ENCODE measurements around the gene SLC37A3. TPM values are rescaled to one million over a fixed set of nuclear protein-coding genes. Genes with fewer than 3 reads are reported as not detected.
"Not testable (repeated sequence)": the region's sequence is repeated elsewhere in the genome, so short reads cannot be mapped to it uniquely, and the experiment has no call there.

SLC37A3 gene
- total RNA-seq, 1 donor from 2014 or later: 37.0 TPM

DNA sequence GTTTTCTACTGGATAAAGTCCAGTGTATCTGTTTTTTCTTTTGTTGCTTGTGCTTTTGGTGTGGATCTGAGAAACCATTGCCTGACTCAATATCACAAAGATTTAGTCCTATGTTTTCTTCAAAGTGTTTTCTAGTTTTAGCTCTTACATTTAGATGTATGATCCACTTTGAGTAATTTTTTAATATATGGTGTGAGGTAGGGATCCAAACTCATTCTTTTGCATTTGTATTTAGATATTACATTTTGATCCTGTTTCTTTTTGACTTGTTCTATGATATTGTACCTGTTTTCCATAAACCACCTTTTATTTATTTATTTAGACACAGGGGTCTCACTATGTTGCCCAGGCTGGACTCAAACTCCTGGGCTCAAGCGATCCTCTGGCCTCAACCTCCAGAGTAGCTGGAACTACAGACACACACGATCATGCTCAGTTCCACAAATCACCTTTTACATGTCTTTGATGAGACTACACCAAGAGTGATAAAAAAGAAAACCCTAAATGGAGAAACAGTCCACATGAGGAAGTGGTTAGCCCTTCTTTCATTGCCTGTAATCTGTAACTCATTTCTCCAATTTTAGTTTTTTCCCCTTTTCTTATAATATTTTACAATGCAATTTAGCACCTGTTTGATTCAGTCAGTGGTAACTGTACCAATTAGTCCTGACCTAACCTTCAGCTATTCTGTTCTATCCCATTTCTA, 86.0 kb downstream of the SLC37A3 start:
- no peak overlapping the region for H3K4me3 ChIP-seq (ENCODE audit: low read depth, low read length)
- no peak for DNase-seq (ENCODE audit: low read depth)
- TF ChIP-seq, protein P1, sequence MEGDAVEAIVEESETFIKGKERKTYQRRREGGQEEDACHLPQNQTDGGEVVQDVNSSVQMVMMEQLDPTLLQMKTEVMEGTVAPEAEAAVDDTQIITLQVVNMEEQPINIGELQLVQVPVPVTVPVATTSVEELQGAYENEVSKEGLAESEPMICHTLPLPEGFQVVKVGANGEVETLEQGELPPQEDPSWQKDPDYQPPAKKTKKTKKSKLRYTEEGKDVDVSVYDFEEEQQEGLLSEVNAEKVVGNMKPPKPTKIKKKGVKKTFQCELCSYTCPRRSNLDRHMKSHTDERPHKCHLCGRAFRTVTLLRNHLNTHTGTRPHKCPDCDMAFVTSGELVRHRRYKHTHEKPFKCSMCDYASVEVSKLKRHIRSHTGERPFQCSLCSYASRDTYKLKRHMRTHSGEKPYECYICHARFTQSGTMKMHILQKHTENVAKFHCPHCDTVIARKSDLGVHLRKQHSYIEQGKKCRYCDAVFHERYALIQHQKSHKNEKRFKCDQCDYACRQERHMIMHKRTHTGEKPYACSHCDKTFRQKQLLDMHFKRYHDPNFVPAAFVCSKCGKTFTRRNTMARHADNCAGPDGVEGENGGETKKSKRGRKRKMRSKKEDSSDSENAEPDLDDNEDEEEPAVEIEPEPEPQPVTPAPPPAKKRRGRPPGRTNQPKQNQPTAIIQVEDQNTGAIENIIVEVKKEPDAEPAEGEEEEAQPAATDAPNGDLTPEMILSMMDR (conservative IDR thresholded peaks at IDR 0.05; ENCODE audit: low read depth, low read length): no peak

DNA sequence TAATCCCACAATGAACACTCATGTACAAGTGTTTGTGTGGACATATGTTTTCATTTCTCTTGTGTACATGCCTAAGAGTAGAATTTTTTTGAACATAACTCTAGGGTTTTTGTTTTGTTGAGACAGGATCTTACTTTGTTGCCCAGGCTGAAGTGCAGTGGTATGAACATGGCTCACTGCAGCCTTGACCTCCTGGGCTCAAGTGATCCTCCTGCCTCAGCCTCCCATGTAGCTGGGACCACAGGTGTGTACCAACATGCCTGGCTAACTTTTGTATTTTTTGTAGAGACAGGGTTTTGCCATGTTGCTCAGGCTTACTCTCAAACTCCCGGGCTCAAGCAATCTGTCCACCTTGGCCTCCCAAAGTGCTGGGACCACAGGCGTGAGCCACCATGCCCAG, 87.2 kb downstream of the SLC37A3 start:
- DNase-seq (ENCODE audit: low read depth); H3K4me3 ChIP-seq (ENCODE audit: low read depth, low read length): not testable (repeated sequence)

DNA sequence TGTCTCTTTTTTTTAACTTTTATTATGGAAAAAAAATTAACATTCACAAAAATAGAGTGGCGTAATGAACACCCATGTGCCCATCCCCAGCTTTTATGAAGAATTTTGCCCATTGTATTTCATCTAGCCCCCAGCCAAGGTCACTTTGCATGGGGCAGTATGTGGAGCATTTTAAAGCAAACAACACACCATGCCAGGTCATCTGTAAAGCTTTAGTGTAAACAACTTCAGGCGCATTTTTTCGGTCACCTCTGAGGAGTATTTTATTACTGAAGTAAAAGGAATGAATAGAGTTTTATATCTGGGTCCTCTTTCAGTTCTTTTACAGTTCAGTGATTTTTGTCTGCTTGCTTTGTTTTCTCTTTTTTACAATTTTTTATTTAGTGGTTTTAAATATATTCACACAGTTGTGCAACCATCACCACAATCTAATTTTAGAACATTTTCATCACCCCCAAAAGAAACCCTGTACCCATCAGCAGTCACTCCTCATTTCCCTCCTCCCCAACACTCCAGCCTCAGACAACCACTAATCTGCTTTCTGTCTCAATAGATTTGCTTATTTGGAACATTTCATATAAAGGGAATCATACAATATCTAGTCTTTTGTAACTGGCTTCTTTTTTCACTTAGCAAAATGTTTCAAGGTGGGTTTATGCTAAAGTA, 87.9 kb downstream of the SLC37A3 start:
- no peak for DNase-seq (ENCODE audit: low read depth)
- no peak overlapping the region for H3K4me3 ChIP-seq (ENCODE audit: low read depth, low read length)
- TF ChIP-seq, protein P1 (conservative IDR thresholded peaks at IDR 0.05; ENCODE audit: low read depth, low read length): no peak

DNA sequence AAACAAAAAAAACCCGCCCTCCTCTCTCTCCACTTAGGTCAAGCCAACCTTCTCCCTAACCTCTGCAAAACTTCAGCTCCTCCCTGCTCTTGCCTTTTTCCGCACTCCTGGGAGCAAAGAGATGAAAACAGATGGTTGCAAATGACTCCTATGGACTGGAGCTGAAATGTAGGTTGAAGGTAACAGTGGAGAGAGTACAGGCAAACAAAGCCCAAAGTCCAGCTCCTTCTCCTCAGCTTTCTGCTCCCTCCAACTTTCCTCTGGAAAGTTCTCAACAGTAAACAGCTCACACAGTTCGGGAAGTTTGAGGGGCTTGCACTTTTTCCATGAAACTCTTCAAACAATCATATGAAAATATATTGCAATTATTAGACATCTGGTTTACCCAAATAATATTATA, 90.3 kb downstream of the SLC37A3 start:
- DNase-seq (ENCODE audit: low read depth): no peak
- H3K4me3 ChIP-seq (ENCODE audit: low read depth, low read length): no peak overlapping the region
- TF ChIP-seq, protein P1 (conservative IDR thresholded peaks at IDR 0.05; ENCODE audit: low read depth, low read length): no peak

DNA sequence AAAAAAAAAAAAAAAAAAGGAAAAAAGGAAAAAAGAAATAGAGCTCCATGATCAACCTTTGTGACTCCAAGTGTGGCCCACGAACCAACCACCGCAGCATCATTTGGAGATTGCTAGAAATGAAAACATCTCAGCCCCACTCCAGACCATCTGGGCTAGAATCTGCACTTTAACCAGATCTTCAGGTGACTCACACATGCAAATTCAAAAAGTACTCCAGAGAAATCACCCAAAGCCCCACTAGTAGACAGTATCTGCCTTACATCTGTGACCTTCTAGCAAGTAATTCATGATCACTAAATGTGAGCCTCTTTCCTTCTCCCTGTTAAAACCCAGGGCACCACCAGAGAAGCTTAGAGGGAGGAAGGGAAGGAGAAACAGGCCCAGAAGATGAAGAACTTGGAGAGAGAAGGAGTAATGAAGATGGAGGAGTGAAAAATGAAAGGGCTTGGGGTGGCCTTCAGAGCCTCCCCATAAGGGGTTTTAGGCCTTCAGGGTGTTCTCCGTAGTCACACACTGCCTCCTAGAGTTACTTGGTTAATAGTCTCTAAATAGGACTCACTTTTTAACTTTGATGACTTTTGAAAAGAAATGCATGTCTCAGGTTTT, 94.0 kb downstream of the SLC37A3 start:
- TF ChIP-seq, protein P1 (conservative IDR thresholded peaks at IDR 0.05; ENCODE audit: low read depth, low read length): peak; percentile 53
- no peak for DNase-seq (ENCODE audit: low read depth)
- H3K4me3 ChIP-seq (ENCODE audit: low read depth, low read length): no peak overlapping the region

DNA sequence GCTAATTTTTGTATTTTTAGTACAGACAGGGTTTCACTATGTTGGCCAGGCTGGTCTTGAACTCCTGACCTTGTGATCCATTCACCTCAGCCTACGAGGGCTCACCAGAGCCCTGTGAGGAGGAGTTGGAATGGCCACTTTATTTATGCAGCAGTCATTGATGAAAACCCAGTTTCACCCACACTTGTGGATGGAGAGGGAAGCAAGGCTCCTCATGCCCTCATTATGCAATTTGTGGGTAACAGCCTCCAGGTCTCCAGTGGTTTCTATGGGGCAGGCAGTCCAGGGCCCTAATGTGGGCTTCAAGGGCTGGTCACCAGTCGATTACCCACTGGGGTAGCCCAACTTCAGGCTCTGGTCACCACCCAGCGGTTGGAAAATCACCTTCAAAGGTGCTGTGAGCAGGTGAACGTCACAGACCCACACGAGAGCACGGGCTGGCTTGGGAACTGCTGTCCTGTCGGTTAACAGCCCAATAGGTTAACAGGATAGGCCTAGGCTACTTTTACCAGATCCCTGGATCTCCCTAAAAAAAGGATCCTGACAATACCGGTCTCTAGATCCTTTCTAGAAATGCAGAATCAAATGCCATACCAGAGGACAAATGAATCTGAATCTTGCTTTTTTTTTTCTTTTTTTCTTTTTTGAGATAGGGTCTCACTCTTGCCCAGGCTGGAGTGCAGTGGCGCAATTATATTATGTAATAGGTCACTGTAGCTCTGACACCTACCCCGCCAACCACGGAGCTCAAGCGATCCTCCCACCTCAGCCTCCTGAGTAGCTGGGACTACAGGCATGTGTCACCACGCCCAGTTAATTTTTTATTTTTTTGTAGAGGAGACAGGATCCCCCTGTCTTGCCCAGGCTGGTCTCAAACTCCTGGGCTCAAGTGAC, 97.8 kb downstream of the SLC37A3 start:
- DNase-seq (ENCODE audit: low read depth): no peak
- no peak overlapping the region for H3K4me3 ChIP-seq (ENCODE audit: low read depth, low read length)
- TF ChIP-seq, protein P1 (conservative IDR thresholded peaks at IDR 0.05; ENCODE audit: low read depth, low read length): no peak

DNA sequence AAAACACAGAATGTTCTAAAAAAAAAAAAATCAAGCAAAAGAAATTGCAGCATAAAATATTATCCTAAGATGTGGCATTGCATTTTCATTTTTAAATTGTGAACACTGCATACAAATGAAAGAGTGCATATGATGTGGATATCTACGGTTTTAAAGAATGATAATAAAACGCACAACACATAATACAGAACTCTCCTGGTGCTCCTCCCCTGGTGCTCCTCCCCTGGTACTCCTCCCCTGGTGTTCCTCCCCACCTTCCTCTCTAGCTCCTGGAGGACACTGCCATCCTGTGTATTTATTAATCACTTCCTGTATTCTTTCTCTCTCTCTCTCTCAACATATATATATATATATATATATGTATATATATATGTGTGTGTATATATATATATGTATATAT, 100.1 kb downstream of the SLC37A3 start:
- TF ChIP-seq, protein P1 (conservative IDR thresholded peaks at IDR 0.05; ENCODE audit: low read depth, low read length): no peak
- DNase-seq (ENCODE audit: low read depth): no peak
- no peak overlapping the region for H3K4me3 ChIP-seq (ENCODE audit: low read depth, low read length)
